ENCODE measurements around the gene OTUD4. TPM values are rescaled to one million over a fixed set of nuclear protein-coding genes. Genes with fewer than 3 reads are reported as not detected.
"Not testable (repeated sequence)": the region's sequence is repeated elsewhere in the genome, so short reads cannot be mapped to it uniquely, and the experiment has no call there.

The OTUD4 gene
- total and polyA plus RNA-seq, 5 experiments from 2014 or later: 14.7 to 61.8 (median 17.9) TPM

DNA sequence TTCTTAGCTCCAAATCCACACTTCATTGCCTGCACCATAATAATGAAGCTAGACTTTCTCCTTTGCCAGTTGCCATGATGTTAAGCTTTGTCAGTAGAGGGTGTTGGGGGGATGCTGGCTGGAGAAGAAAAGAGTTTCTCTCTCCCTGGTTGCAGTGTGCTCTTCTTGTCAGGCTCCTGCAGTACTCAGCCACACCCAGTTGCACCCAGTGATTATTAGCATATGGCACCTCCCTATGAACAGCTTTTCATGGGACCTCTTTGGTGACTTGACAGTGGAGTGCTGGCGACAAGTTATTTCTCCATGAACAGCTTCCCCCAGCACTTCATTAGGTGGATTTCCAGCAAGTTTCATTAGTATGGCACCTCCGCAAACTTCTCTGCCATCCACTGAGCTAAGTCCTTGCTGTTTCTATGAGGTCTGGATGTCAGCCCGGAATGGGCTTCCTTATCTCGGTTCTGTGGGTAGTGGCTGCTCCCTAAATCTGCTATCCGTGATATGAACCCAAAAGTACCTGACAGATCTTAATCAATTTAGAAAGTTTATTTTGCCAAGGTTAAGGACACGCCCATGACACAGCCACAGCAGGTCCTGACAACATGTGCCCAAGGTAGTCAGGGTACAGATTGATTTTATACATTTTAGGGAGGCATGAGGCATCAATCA lies 18.8 kb upstream of the OTUD4 start:
- H3K9me3 Mint-ChIP-seq: no peaks in the 10 kb centered on the region
- H3K36me3 Mint-ChIP-seq: peaks cover 0 to 4% (median 0%) of the 10 kb centered on the region in 3 donors
- DNase-seq (no peak), ATAC-seq (no peak)
- POLR2A ChIA-PET: no interaction called here
- H3K27ac Mint-ChIP-seq: peak overlapping the region in 1 of 10 donors; percentile 56
- H3K27me3 Mint-ChIP-seq: peaks cover 14 to 43% (median 19%) of the 10 kb centered on the region in 5 donors
- H3K4me3 Mint-ChIP-seq: no peak overlapping the region
- H3K4me1 Mint-ChIP-seq: peaks cover 0 to 8% (median under 1%) of the 10 kb centered on the region in 4 donors

DNA sequence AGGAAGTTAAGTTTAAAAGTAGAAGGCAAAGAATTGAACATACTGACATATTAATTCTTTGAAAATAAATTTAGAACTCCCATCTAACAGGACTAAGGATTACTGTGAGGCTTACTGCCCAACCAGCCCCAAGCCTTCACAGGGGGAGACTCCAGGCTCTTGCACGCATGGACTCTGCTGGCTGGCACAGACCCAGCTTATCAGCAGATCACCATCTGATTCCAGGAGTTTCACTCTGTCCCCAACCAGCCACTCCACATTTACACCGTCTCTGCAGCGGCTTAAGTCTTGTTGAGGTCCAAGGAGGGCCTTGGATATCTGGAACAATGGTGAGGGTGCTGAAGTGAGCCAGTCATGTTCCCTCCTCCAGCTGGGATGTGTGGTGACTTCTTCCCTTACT lies 16.4 kb upstream of the OTUD4 start:
- no peaks in the 10 kb centered on the region for H3K9me3 Mint-ChIP-seq
- H3K4me1 Mint-ChIP-seq: peaks cover 0 to 8% (median 2%) of the 10 kb centered on the region in 4 donors
- no peak for DNase-seq
- H3K27me3 Mint-ChIP-seq: peaks cover 14 to 43% (median 20%) of the 10 kb centered on the region in 5 donors
- POLR2A ChIA-PET: no interaction called here
- H3K4me3 Mint-ChIP-seq: no peak overlapping the region
- no peak overlapping the region for H3K27ac Mint-ChIP-seq
- H3K36me3 Mint-ChIP-seq: peaks cover 0 to 4% (median 0%) of the 10 kb centered on the region in 3 donors
- no peak for ATAC-seq

DNA sequence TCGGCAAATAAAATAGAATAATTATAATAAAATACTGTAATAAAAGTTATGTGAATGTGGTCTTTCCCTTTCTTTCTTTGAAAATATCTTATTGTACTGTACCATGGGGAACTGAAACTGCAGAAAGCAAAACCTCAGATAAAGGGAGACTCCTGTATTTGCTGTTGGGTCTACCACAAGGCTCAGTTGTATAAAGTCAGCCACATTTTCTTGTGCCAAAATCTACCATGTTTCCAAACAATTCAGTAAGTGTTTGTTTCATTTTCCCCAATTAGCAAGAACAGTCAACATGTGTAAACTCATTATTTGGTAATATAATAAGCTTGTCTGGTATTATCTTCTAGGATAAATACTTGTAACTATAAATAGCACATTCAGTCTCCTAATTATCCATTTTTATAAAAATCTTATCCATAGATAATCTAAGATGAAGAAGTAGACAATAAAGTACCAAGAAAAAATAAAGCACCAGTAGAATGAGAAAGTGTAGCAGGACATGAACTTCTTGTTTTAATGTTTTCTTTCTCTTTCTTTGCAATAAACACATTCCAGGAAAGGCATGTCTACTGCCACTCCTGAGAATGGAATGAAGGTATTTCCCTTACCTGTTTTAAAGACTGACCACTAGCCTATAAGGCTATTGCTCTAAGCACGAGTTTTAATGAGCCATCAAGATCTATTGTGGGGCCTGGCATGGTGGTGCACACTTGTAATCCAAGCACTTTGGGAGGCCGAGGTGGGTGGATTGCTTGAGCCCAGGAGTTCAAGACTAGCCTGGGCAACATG lies 15.0 kb upstream of the OTUD4 start:
- ATAC-seq (no peak), DNase-seq (no peak)
- Mint-ChIP-seq H3K27ac (no peak overlapping the region), H3K36me3 (peaks cover 0 to 4% (median 0%) of the 10 kb centered on the region in 3 donors), H3K4me3 (no peak overlapping the region), H3K4me1 (peaks cover 0 to 8% (median 2%) of the 10 kb centered on the region in 4 donors), H3K27me3 (peaks cover 14 to 39% (median 24%) of the 10 kb centered on the region in 5 donors), H3K9me3 (no peaks in the 10 kb centered on the region)
- POLR2A ChIA-PET: no interaction called here

DNA sequence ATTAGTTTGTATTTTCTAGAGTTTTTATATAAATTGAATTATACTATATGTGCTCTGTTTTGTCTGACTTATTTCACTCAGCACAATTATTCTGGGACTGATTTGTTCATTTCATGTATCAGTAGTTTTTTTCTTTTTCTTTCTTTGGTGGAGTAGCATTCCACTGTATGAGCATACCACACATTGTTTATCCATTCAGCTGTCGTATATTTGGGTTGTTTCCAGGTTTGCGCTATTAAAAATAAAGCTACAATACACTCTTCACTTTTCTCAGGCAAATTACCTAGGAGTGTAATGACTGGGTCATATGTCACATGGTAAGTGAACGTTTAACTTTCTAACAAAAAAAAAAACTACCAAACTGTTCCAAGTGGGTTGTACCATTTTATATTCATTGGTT lies 9.6 kb upstream of the OTUD4 start:
- no peak for DNase-seq
- Mint-ChIP-seq H3K36me3 (no peaks in the 10 kb centered on the region), H3K27me3 (peaks cover 0 to 6% (median 0%) of the 10 kb centered on the region in 5 donors), H3K4me1 (peaks cover 0 to 4% (median under 1%) of the 10 kb centered on the region in 4 donors), H3K27ac (no peak overlapping the region), H3K4me3 (no peak overlapping the region), H3K9me3 (no peaks in the 10 kb centered on the region)
- POLR2A ChIA-PET: no interaction called here
- no peak for ATAC-seq

DNA sequence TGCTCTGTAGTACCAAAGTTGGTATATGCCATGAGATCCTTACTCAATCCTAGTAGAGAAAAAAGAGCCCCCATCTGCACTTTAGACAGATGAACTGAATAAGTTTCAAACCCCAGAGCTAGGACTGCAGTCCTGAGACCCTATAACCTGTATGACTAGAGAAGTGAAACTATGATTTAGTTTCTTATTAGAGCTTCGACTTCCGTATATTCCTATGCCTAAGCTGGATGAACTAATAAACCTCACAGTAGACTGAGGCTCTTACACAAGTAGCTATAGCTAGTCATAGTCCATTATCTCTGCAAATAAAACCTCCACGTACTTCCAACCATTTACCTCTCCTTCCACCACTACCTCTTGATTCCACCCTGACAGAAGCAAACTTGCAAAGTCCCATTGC lies 6.3 kb upstream of the OTUD4 start:
- Mint-ChIP-seq H3K9me3 (no peaks in the 10 kb centered on the region), H3K4me3 (no peak overlapping the region), H3K27ac (peak overlapping the region in 1 of 10 donors; percentile 45), H3K27me3 (peaks cover 0 to 4% (median 0%) of the 10 kb centered on the region in 5 donors), H3K36me3 (no peaks in the 10 kb centered on the region), H3K4me1 (peaks cover 0 to 5% (median 0%) of the 10 kb centered on the region in 4 donors)
- ATAC-seq (no peak), DNase-seq (no peak)
- POLR2A ChIA-PET: interaction anchor here (0.6 to 0.9 kb wide), 2 partner anchors 9 to 46 kb away, joined by 3 to 5 read pairs; no protein-coding TSS in a partner anchor

DNA sequence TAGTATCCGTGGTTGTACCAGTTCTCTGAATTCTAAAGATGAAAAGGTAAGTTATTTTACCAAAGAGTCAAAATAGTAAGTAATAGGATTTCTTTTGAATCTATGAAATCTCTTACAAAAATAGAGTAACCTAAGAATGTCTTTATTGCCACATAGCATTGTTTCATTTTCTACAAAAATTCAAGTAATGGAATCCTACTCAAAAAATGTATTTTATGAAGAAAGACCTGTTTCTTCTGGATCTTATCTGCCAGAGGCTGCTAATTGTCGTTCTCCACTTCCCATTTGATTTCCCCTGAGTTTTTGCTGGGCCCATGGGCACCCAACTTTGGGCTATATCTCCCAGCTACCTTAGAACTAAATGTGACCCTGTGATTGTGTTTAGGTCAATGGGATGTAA lies 3.2 kb upstream of the OTUD4 start:
- Mint-ChIP-seq H3K36me3 (no peaks in the 10 kb centered on the region), H3K27ac (no peak overlapping the region), H3K27me3 (peaks cover 0 to 2% (median 0%) of the 10 kb centered on the region in 5 donors), H3K9me3 (no peaks in the 10 kb centered on the region), H3K4me3 (no peak overlapping the region), H3K4me1 (peaks cover 8 to 20% (median 12%) of the 10 kb centered on the region in 4 donors)
- ATAC-seq: no peak
- POLR2A ChIA-PET: no interaction called here
- no peak for DNase-seq

DNA sequence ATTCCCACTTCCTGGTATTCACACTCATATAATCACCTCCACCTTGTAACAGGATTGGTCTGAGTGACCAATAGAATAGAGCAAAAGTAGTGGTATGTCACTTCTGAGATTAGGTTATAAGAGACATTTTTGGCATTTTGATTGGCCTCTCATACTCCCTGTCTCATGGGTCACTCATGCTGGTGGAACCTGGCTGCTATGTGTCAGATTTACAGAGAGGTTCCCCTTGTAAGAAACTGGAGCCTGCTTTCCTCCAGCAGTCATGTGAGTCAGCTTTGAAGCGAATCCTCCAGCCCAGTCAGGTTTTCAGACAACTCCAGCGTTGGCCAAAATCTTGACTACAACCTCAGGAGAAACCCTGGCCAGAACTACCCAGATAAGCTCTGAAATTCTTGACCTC lies 2.6 kb upstream of the OTUD4 start:
- Mint-ChIP-seq H3K36me3 (no peaks in the 10 kb centered on the region), H3K27ac (no peak overlapping the region), H3K27me3 (peaks cover 0 to 2% (median 0%) of the 10 kb centered on the region in 5 donors), H3K4me1 (peaks cover 11 to 26% (median 17%) of the 10 kb centered on the region in 4 donors), H3K9me3 (no peaks in the 10 kb centered on the region), H3K4me3 (no peak overlapping the region)
- POLR2A ChIA-PET: interaction anchor here (2.7 kb wide), 1 partner anchor 85 kb away, joined by 14 read pairs; the partner anchor contains the start of genes ABCE1 and ANAPC10
- no peak for ATAC-seq
- DNase-seq: no peak

DNA sequence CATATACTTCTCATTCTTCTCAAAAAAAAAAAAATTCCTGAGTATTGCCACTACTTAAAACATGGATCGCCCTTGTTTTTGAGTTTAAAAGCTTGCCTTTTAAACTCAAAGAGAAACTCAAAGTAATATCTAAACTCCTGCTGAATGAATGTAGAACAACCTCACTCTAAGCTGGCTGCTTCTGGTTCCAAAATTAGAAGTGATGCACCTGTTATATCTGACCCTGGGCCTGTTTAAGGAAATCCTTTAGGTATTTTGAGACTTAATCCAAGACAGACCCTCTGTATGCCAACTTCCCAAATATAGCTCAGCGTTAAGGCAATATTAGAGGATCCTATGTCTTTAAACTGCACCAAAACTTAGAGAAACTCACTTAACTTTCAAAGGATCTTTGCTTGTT lies 1.8 kb upstream of the OTUD4 start:
- POLR2A ChIA-PET: interaction anchor here (0.6 to 2.7 kb wide), 2 partner anchors 9 to 84 kb away, joined by 4 to 14 read pairs; partner anchors contain the start of genes ABCE1 and ANAPC10
- Mint-ChIP-seq H3K27me3 (peaks cover 0 to 2% (median 0%) of the 10 kb centered on the region in 5 donors), H3K4me3 (peak overlapping the region in 7 of 10 donors; percentile 4 to 66 (median 58)), H3K36me3 (no peaks in the 10 kb centered on the region), H3K9me3 (no peaks in the 10 kb centered on the region), H3K27ac (peak overlapping the region in 5 of 10 donors; percentile 11 to 49 (median 34)), H3K4me1 (peaks cover 14 to 34% (median 25%) of the 10 kb centered on the region in 4 donors)
- ATAC-seq (no peak), DNase-seq (no peak)

DNA sequence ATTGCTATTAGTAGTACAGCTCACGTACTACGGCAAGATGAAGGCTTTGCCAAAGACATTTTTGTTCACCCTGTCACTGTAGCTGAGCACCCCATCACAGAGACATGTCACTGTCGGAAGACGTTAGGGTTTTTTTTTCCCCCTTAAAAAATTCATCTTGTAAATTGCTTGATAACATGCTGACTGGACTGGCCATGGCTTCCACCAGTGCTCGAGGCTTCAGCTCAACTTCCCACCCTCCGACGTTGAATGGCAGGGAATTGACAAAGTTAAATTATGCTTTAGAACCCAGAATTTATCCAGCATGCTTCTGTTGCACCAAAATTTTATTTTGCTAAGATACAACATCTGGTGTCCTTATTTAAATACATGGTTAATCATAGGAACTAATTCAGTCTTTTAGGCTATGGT lies 707 bp upstream of the OTUD4 start:
- Mint-ChIP-seq H3K4me1 (peaks cover 16 to 41% (median 32%) of the 10 kb centered on the region in 4 donors), H3K4me3 (peak overlapping the region; percentile 83 to 91 (median 88)), H3K36me3 (no peaks in the 10 kb centered on the region), H3K27ac (peak overlapping the region; percentile 90 to 98 (median 94)), H3K9me3 (no peaks in the 10 kb centered on the region), H3K27me3 (peaks cover 0 to 2% (median 0%) of the 10 kb centered on the region in 5 donors)
- DNase-seq (no peak), ATAC-seq (peak; percentile 5 to 6)
- POLR2A ChIA-PET: interaction anchor here (0.6 to 4.0 kb wide), 6 partner anchors 64 to 1668 kb away, joined by 3 to 19 read pairs (median 5); partner anchors contain the start of genes ABCE1, ANAPC10, MMAA and SMARCA5

DNA sequence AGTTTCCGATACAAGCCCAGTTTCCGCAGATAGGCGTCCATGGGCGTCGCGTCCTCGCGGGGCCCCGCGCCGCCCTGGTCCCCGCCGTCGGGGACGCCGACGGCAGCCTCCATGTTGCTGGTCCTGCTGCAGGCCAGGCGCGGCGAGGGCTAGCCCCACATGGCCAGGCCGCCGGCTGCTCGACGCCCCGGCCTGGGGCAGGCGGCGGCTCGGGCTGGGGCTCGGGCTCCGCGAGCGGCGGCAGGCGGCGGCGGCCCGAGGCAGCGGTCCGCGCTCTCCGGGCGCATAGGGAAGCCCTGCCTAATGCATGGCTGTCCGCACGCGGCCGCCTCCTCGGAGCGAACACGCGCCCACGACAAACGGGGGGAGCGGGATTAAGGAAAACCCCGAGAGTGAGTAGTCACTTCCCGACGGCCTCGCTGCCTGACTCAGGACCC lies 510 bp downstream of the OTUD4 start:
- H3K4me3 Mint-ChIP-seq: peak overlapping the region; percentile 73 to 96 (median 90)
- peaks cover 19 to 53% (median 38%) of the 10 kb centered on the region in 4 donors for H3K4me1 Mint-ChIP-seq

DNA sequence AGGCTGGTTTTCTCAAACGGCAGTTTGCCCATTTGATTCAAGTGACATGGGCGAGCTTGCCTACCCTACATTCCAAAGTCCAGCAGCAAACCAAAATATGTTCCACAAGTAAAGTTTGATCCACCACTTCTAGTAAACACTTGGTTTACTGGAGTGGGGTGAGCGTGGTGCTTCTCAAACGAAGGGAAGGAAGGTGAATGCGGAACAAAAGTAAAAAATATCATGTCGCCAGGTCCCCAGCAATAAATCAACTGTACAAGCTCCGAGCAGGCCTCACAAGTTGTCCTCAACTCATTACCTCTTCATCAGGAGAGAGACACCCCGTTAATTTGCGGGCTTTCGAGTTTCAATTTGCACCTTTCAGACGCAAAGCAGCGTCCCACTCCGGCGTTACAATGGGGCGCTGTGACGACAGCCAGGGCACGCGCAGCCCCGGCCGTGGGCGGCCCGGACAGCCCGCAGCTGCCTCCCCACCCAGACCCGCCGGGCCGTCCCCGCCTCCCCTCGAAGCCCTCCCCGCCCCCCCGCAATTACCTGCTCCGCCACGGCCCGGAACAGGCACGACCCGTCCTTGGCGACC lies 1.0 kb downstream of the OTUD4 start:
- peaks cover 0 to 2% (median 0%) of the 10 kb centered on the region in 5 donors for H3K27me3 Mint-ChIP-seq
- POLR2A ChIA-PET: interaction anchor here (0.8 to 4.0 kb wide), 5 partner anchors 10 to 440 kb away, joined by 3 to 23 read pairs (median 6); partner anchors contain the start of genes ABCE1, ANAPC10 and MMAA

More for the DNA sequence above, 510 bp downstream of the OTUD4 start:
- peak; percentile 18 to 39 for ATAC-seq
- POLR2A ChIA-PET: interaction anchor here (1.2 to 4.0 kb wide), 3 partner anchors 81 to 443 kb away, joined by 4 to 23 read pairs (median 19); partner anchors contain the start of genes ABCE1, ANAPC10 and MMAA
- peak overlapping the region; percentile 72 to 98 (median 95) for H3K27ac Mint-ChIP-seq
- peak in 2 of 10 donors; percentile 10 to 63 for DNase-seq
- not testable (repeated sequence) for H3K9me3 Mint-ChIP-seq, H3K27me3 Mint-ChIP-seq, H3K36me3 Mint-ChIP-seq

More for the DNA sequence above, 1.0 kb downstream of the OTUD4 start:
- Mint-ChIP-seq H3K4me1 (peaks cover 24 to 58% (median 43%) of the 10 kb centered on the region in 4 donors), H3K4me3 (peak overlapping the region; percentile 83 to 96 (median 92)), H3K9me3 (no peaks in the 10 kb centered on the region), H3K36me3 (peaks cover 0 to 7% (median 5%) of the 10 kb centered on the region in 3 donors), H3K27ac (peak overlapping the region; percentile 75 to 98 (median 96))
- ATAC-seq (peak; percentile 29 to 36), DNase-seq (peak; percentile 56 to 82 (median 68))

Data from naive thymus-derived CD8-positive, alpha-beta T cell (primary cell).